ENCODE results near the gene RBM3. TPM values are rescaled to one million over a fixed set of nuclear protein-coding genes. Genes with fewer than 3 reads are reported as not detected.
A peak's percentile ranks its signal among the peaks of the same experiment; 100 is the strongest.

RBM3 gene
- total and polyA plus RNA-seq, 2 of the 4 experiments (the other 2 are of a cell fraction): 243 to 386 TPM

DNA sequence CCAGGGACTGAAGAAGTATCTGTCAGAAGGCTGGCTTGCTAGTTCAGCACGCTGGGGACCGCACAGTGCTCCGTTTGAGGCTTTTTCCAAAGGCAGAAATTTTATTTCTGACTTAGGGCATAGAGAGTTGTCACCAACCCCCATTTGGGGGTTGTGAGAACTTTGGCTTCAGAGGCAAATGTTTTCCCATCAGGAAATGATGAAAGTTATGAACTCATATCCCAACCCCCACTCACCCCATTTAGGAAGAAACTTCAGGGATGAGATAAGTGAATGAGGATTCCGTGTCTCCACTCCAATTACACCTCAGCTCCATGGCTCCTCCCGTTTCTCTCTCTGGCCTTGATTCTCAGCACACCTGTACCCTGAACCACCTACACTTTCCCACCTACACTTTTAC lies 18.7 kb downstream of the RBM3 start:
- no TSS peak for BruUV-seq (replicated peaks)
- POLR2A ChIA-PET (ENCODE audit: unreplicated experiment): no interaction called here
- WGBS, 2 experiments (ENCODE audit: extremely low coverage in 2 of 2, insufficient read length in 1 of 2): no CpG with 5 or more reads among the region's 5 CpGs

More for the DNA sequence above, 18.7 kb downstream of the RBM3 start:
- H2BK15ac ChIP-seq (ENCODE audit: low read depth, low read length): peak overlapping the region; percentile 50; the same call in 1 of the 3 replicates
- no peak overlapping the region for H3K56ac ChIP-seq (ENCODE audit: extremely low read depth, insufficient read depth, low read length)
- H3K4me2 ChIP-seq (ENCODE audit: low read depth, low read length): no peak overlapping the region
- CTCF ChIA-PET: no interaction called here
- 0 out of 4 replicates have a peak, but pooled peaks cover 0 to 4% of the 10 kb centered on the region in 2 experiments for H3K79me1 ChIP-seq (ENCODE audit: low read depth in 1 of 2, low read length in 2 of 2)
- H2BK120ac ChIP-seq (ENCODE audit: low read depth, low read length): peak overlapping the region; percentile 40; the same call in 1 of the 2 replicates
- no peak overlapping the region for H4K91ac ChIP-seq (ENCODE audit: insufficient read depth, low read depth, low read length)
- intact Hi-C loops (cut with micrococcal nuclease) (no loop called here), dilution Hi-C loops (cut with HindIII; ENCODE audit: low sequenced_read_pairs, unreplicated experiment) (no loop called here), in situ Hi-C loops (cut with MboI; ENCODE audit: low sequenced_read_pairs) (no loop called here)
- H2AK5ac ChIP-seq (ENCODE audit: low read depth, low read length): no peak overlapping the region
- DNase-seq (no peak), ATAC-seq (ENCODE audit: low read depth) (no peak)
- no peaks in the 10 kb centered on the region for H4K20me1 ChIP-seq (ENCODE audit: insufficient read depth, low read length)
- peaks cover 14% of the 10 kb centered on the region; the same call in 1 of the 2 replicates for H3K9me1 ChIP-seq (ENCODE audit: insufficient read depth, low read length)
- no peak overlapping the region for H2BK5ac ChIP-seq (ENCODE audit: low read depth, low read length, poor library complexity, severe bottlenecking)
- H2AK9ac ChIP-seq (replicated peaks; ENCODE audit: low read depth, low read length, poor library complexity): no peak overlapping the region
- TF ChIP-seq SMC3 (IDR thresholded peaks at IDR 0.05; ENCODE audit: low read depth, low read length) (no peak), MAFK (IDR thresholded peaks at IDR 0.05; ENCODE audit: low read depth, low read length) (no peak), CHD1 (IDR thresholded peaks at IDR 0.05; ENCODE audit: low read depth, low read length) (no peak), FOS (IDR thresholded peaks at IDR 0.05; ENCODE audit: low read depth, low read length) (no peak), NFE2L2 (IDR thresholded peaks at IDR 0.05; ENCODE audit: low read depth, low read length) (no peak), MAZ (IDR thresholded peaks at IDR 0.05; ENCODE audit: borderline replicate concordance, low read depth, low read length) (no peak), CEBPB (IDR thresholded peaks at IDR 0.05; ENCODE audit: low read depth, low read length) (no peak), BHLHE40 (IDR thresholded peaks at IDR 0.05; ENCODE audit: low read depth, low read length) (no peak), RFX5 (IDR thresholded peaks at IDR 0.05; ENCODE audit: low read depth, low read length) (no peak), RCOR1 (IDR thresholded peaks at IDR 0.05; ENCODE audit: insufficient replicate concordance, low read length) (no peak), RAD21 (IDR thresholded peaks at IDR 0.05; ENCODE audit: low read length) (no peak), POLR2A (IDR thresholded peaks at IDR 0.05; ENCODE audit: low read depth, low read length) (no peak), MXI1 (IDR thresholded peaks at IDR 0.05; ENCODE audit: borderline replicate concordance, low read depth, low read length) (no peak)
- TF ChIP-seq, protein P1, sequence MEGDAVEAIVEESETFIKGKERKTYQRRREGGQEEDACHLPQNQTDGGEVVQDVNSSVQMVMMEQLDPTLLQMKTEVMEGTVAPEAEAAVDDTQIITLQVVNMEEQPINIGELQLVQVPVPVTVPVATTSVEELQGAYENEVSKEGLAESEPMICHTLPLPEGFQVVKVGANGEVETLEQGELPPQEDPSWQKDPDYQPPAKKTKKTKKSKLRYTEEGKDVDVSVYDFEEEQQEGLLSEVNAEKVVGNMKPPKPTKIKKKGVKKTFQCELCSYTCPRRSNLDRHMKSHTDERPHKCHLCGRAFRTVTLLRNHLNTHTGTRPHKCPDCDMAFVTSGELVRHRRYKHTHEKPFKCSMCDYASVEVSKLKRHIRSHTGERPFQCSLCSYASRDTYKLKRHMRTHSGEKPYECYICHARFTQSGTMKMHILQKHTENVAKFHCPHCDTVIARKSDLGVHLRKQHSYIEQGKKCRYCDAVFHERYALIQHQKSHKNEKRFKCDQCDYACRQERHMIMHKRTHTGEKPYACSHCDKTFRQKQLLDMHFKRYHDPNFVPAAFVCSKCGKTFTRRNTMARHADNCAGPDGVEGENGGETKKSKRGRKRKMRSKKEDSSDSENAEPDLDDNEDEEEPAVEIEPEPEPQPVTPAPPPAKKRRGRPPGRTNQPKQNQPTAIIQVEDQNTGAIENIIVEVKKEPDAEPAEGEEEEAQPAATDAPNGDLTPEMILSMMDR (conservative IDR thresholded peaks at IDR 0.05; ENCODE audit: low read depth, low read length): no peak
- TF ChIP-seq, protein P2, sequence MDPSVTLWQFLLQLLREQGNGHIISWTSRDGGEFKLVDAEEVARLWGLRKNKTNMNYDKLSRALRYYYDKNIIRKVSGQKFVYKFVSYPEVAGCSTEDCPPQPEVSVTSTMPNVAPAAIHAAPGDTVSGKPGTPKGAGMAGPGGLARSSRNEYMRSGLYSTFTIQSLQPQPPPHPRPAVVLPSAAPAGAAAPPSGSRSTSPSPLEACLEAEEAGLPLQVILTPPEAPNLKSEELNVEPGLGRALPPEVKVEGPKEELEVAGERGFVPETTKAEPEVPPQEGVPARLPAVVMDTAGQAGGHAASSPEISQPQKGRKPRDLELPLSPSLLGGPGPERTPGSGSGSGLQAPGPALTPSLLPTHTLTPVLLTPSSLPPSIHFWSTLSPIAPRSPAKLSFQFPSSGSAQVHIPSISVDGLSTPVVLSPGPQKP (IDR thresholded peaks at IDR 0.05; ENCODE audit: borderline replicate concordance, low read depth, low read length): no peak
- TF ChIP-seq, protein P3, sequence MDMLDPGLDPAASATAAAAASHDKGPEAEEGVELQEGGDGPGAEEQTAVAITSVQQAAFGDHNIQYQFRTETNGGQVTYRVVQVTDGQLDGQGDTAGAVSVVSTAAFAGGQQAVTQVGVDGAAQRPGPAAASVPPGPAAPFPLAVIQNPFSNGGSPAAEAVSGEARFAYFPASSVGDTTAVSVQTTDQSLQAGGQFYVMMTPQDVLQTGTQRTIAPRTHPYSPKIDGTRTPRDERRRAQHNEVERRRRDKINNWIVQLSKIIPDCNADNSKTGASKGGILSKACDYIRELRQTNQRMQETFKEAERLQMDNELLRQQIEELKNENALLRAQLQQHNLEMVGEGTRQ (IDR thresholded peaks at IDR 0.05; ENCODE audit: low read depth, low read length): no peak
- H3K9ac ChIP-seq (ENCODE audit: low read depth, low read length): no peak overlapping the region
- H3K4me3 ChIP-seq (ENCODE audit: insufficient read depth, low read depth, low read length): no peak overlapping the region
- H4K8ac ChIP-seq (ENCODE audit: low read depth in 2 of 2, low read length in 2 of 2): 0 out of 4 replicates have a peak overlapping the region, but pooled peaks of 1 of the 2 experiments have one; percentile 15
- no peak overlapping the region for H3K14ac ChIP-seq (replicated peaks; ENCODE audit: low read depth, low read length)
- no peak overlapping the region for H3K27ac ChIP-seq (ENCODE audit: insufficient read depth, low read length)
- H3K4me1 ChIP-seq (ENCODE audit: control insufficient read depth, insufficient read depth, low read length): peaks cover 7% of the 10 kb centered on the region; the same call in 1 of the 2 replicates
- no peak overlapping the region for H4K5ac ChIP-seq (ENCODE audit: low read depth, low read length)
- 0 out of 2 replicates have a peak overlapping the region, but pooled peaks have one; percentile 24 for H3K4ac ChIP-seq (ENCODE audit: low read depth, low read length)
- no peak overlapping the region for H3K23ac ChIP-seq (ENCODE audit: low read depth, low read length)
- H3K9me3 ChIP-seq (ENCODE audit: control insufficient read depth, insufficient read depth, low read length): no peaks in the 10 kb centered on the region
- no peaks in the 10 kb centered on the region for H3K27me3 ChIP-seq (ENCODE audit: control insufficient read depth, insufficient read depth, low read length)
- H2AFZ ChIP-seq (replicated peaks; ENCODE audit: low read length, poor library complexity): no peak overlapping the region
- no peaks in the 10 kb centered on the region for H3K36me3 ChIP-seq (ENCODE audit: control insufficient read depth, insufficient read depth, low read length)
- no peak overlapping the region for H2BK20ac ChIP-seq (ENCODE audit: low read depth, low read length)
- H3K18ac ChIP-seq (ENCODE audit: low read depth, low read length): no peak overlapping the region

Data from IMR-90 (cell line).